Mucosa of descending colon (tissue), 3 donors: ENCODE data around the gene MAG. TPM values are rescaled to one million over a fixed set of nuclear protein-coding genes. Genes with fewer than 3 reads are reported as not detected.
A peak's percentile ranks its signal among the peaks of the same experiment; 100 is the strongest.

Source experiments
- ATAC-seq: fragments of 200-7000 bp; cut with Tn5 transposase; one replicate; pipeline ENCODE4 v1.9.1; 2020; ENCODE audit warnings: mild to moderate bottlenecking, moderate library complexity
- DNase-seq, 3 donors: peaks; one replicate each; pipeline ENCODE4 v3.0.0-alpha.2; 2020
- H3K36me3 ChIP-seq: fragments of 200-600 bp; one replicate; pipeline ENCODE4 v1.8.0; 2021; ENCODE audit warnings: low read depth, mild to moderate bottlenecking
- H3K4me1 ChIP-seq: fragments of 200-600 bp; one replicate; pipeline ENCODE4 v1.8.0; 2021; ENCODE audit warnings: low read depth, mild to moderate bottlenecking
- H3K4me3 ChIP-seq: fragments of 200-600 bp; one replicate; pipeline ENCODE4 v1.8.0; 2021; ENCODE audit warnings: mild to moderate bottlenecking
- H3K9me3 ChIP-seq: fragments of 200-600 bp; one replicate; pipeline ENCODE4 v1.8.0; 2021; ENCODE audit warnings: mild to moderate bottlenecking
- CTCF ChIP-seq: fragments of 200-600 bp; IDR thresholded peaks from one replicate; pipeline ENCODE4 v1.8.0; 2022; ENCODE audit warnings: antibody characterized with exemption, mild to moderate bottlenecking
- intact Hi-C, 2 donors: fragments of 100-400 bp; cut with DNase I in 1 of 2; cut with micrococcal nuclease in 1 of 2; formaldehyde crosslinking; loops; one replicate each; pipeline versions ENCODE4 v1.11.0 to v1.11.1; 2022; cut with DNase I, micrococcal nuclease
- total RNA-seq, 3 donors: library from RNA; stranded (reverse); fragmentation: NEBNext Ultra II Directional in 2 of 3; extraction: Animal tissue kit (Norgen Biotek cat#: 25700) in 2 of 3; gene quantifications; one replicate each; pipeline versions ENCODE4 v1.2.1 to v1.2.4, GENCODE V29; 2021 to 2023
- donor health status: DM: no; HTN: no; CAD: no; lungs with moderate emphysema.
- donor health status: DM: no; HTN: no; CAD: no.
- donor health status: DM: no; HTN: yes; CAD: no.

MAG gene
- total RNA-seq, 3 donors from 2014 or later = 0.80 TPM; not detected in 2

DNA sequence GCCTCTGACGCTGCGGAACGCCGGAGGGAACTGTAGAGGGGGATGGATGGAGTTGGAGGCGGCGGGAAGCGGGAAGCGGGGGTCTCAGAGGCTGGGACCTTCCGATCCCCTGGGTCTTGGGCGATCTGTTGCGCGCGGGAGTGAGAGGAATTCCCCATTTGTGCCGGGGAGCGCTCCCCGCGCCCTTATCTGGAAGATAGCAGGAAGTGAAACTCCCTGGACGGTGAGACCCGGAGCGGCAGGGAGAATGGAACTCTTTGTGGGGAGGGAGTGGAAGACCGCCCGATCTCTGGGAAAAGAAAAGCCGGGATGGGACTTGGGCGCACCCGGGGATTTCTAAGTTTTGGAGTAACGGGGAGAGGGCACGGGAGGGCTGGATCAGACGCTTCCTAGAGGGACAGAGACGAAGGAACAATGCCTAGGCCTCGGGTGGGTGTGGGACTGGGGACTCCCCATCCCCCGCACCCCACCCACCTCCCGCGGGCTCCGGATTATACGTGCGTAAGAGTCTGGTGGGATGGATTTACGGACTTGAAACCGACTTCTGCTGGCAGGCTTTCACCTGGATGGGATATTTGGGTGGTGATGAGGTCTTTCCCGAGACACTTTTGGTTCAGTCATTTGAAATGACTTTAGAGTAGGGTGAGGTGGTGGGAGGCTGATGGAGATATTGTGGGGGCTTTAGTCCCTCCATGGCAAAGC, 42.7 kb upstream of the MAG start:
- intact Hi-C loops = loop anchor here in 1 of 2 donors (5.0 kb wide), 1 partner anchor 398 kb away; the partner anchor contains the start of gene COX6B1
- Histone ChIP-seq H3K4me1 (peaks cover 20% of the 10 kb centered on the region), H3K4me3 (peak overlapping the region; percentile 77), H3K9me3 (no peaks in the 10 kb centered on the region), H3K36me3 (no peaks in the 10 kb centered on the region)
- ATAC-seq = peak; percentile 5
- TF ChIP-seq CTCF = no peak
- DNase-seq = peak in 2 of 3 donors; percentile 55

- no peak for ATAC-seq
- Histone ChIP-seq H3K36me3 (no peaks in the 10 kb centered on the region), H3K9me3 (no peaks in the 10 kb centered on the region), H3K4me1 (peaks cover 20% of the 10 kb centered on the region), H3K4me3 (peak overlapping the region; percentile 77)
- DNase-seq = no peak
- TF ChIP-seq CTCF = no peak
- intact Hi-C loops = loop anchor here in 1 of 2 donors (5.0 kb wide), 1 partner anchor 397 kb away; the partner anchor contains the start of gene COX6B1
Observed at GRCh38 chr19:35249848-35250711, 41.9 kb upstream of the MAG start.

DNA sequence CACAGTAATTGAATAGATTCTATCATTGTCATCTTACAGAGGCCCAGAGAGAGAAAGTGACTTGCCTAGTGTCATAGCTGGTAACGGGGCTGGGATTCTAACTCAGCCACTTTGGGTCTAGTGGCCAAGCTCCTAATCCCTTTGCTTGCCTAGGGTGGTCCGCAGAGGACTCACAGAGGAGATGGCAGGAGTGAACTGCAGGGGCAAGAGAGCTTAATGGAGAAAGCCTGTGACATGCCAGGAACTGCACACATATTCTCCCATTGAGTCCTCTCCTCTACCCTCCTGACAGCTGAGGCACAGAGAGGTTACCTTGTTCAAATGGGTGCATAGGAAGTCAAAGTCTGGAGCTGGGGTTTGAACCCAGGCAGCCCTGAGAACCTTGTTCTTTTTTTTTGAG, 40.5 kb upstream of the MAG start:
- intact Hi-C loops = no loop called here
- ATAC-seq = no peak
- no peaks in the 10 kb centered on the region for H3K9me3 ChIP-seq
- peaks cover 20% of the 10 kb centered on the region for H3K4me1 ChIP-seq
- no peak for TF ChIP-seq CTCF
- H3K36me3 ChIP-seq = no peaks in the 10 kb centered on the region
- no peak overlapping the region for H3K4me3 ChIP-seq
- no peak for DNase-seq

GRCh38 chr19:35253316-35254286, 38.4 kb upstream of the MAG start:
- ATAC-seq (no peak), DNase-seq (no peak)
- no peak for TF ChIP-seq CTCF
- H3K9me3 ChIP-seq = no peaks in the 10 kb centered on the region
- no peaks in the 10 kb centered on the region for H3K36me3 ChIP-seq
- no peak overlapping the region for H3K4me3 ChIP-seq
- intact Hi-C loops = no loop called here
- H3K4me1 ChIP-seq = peaks cover 10% of the 10 kb centered on the region
